ENCODE results near the gene HLA-DPA1. TPM values are rescaled to one million over a fixed set of nuclear protein-coding genes. Genes with fewer than 3 reads are reported as not detected.

HLA-DPA1 gene
- total RNA-seq, 1 experiment from 2014 or later, result 46.4 TPM

DNA sequence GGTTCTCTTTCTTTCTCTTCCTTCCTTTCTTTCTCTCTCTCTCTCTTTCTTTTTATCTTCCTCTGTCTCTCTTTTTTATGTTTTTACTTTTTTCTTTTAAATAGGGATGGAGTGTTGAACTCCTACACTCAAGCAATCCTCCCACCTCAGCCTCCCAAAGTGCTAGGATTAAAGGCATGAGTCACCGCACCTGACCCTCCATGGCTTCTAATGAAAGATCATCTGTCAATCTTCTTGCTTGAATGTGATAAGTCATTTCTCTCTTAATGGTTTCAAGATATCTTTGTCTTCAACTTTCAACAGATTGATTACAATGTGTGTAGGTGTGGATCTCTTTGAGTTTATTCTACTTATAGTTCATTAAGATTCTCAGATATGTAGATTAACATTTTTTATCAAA is 38.9 kb downstream of the HLA-DPA1 start:
- Mint-ChIP-seq H3K9me3 (ENCODE audit: low read depth, unreplicated experiment) (peaks cover 3% of the 10 kb centered on the region), H3K27me3 (ENCODE audit: unreplicated experiment) (peaks cover 86% of the 10 kb centered on the region), H3K36me3 (ENCODE audit: insufficient read depth, unreplicated experiment) (no peaks in the 10 kb centered on the region), H3K27ac (ENCODE audit: unreplicated experiment) (no peak overlapping the region), H3K4me1 (ENCODE audit: low read depth, unreplicated experiment) (peaks cover 7% of the 10 kb centered on the region), H3K4me3 (ENCODE audit: low read depth, unreplicated experiment) (no peak overlapping the region)
- BruUV-seq (replicated peaks), result no TSS peak
- DNase-seq, result no peak
- intact Hi-C loops (cut with micrococcal nuclease; ENCODE audit: unreplicated experiment), result no loop called here
- TF ChIP-seq, protein P1, sequence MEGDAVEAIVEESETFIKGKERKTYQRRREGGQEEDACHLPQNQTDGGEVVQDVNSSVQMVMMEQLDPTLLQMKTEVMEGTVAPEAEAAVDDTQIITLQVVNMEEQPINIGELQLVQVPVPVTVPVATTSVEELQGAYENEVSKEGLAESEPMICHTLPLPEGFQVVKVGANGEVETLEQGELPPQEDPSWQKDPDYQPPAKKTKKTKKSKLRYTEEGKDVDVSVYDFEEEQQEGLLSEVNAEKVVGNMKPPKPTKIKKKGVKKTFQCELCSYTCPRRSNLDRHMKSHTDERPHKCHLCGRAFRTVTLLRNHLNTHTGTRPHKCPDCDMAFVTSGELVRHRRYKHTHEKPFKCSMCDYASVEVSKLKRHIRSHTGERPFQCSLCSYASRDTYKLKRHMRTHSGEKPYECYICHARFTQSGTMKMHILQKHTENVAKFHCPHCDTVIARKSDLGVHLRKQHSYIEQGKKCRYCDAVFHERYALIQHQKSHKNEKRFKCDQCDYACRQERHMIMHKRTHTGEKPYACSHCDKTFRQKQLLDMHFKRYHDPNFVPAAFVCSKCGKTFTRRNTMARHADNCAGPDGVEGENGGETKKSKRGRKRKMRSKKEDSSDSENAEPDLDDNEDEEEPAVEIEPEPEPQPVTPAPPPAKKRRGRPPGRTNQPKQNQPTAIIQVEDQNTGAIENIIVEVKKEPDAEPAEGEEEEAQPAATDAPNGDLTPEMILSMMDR (IDR thresholded peaks at IDR 0.05; ENCODE audit: unreplicated experiment), result no peak
- CTCF ChIA-PET, result no interaction called here

GRCh38 chr6:33030245-33030644 is 43.2 kb downstream of the HLA-DPA1 start:
- H3K27ac Mint-ChIP-seq (ENCODE audit: unreplicated experiment), result no peak overlapping the region
- H3K4me3 Mint-ChIP-seq (ENCODE audit: low read depth, unreplicated experiment), result no peak overlapping the region
- CTCF ChIA-PET, result no interaction called here
- H3K4me1 Mint-ChIP-seq (ENCODE audit: low read depth, unreplicated experiment), result peaks cover 20% of the 10 kb centered on the region
- TF ChIP-seq, protein P1 (IDR thresholded peaks at IDR 0.05; ENCODE audit: unreplicated experiment), result no peak
- peaks cover 2% of the 10 kb centered on the region for H3K9me3 Mint-ChIP-seq (ENCODE audit: low read depth, unreplicated experiment)
- no peaks in the 10 kb centered on the region for H3K36me3 Mint-ChIP-seq (ENCODE audit: insufficient read depth, unreplicated experiment)
- DNase-seq, result no peak
- BruUV-seq (replicated peaks), result no TSS peak
- H3K27me3 Mint-ChIP-seq (ENCODE audit: unreplicated experiment), result peaks cover 73% of the 10 kb centered on the region
- intact Hi-C loops (cut with micrococcal nuclease; ENCODE audit: unreplicated experiment), result no loop called here

GRCh38 chr6:33029328-33030184 is 43.9 kb downstream of the HLA-DPA1 start:
- CTCF ChIA-PET, result interaction anchor here (0.9 to 1.2 kb wide), 3 partner anchors 9 to 58 kb away, joined by 3 to 4 read pairs (median 4); no protein-coding TSS in a partner anchor
- Mint-ChIP-seq H3K27ac (ENCODE audit: unreplicated experiment) (no peak overlapping the region), H3K27me3 (ENCODE audit: unreplicated experiment) (peaks cover 66% of the 10 kb centered on the region), H3K9me3 (ENCODE audit: low read depth, unreplicated experiment) (peaks cover 2% of the 10 kb centered on the region), H3K4me3 (ENCODE audit: low read depth, unreplicated experiment) (no peak overlapping the region), H3K4me1 (ENCODE audit: low read depth, unreplicated experiment) (peaks cover 20% of the 10 kb centered on the region), H3K36me3 (ENCODE audit: insufficient read depth, unreplicated experiment) (no peaks in the 10 kb centered on the region)
- intact Hi-C loops (cut with micrococcal nuclease; ENCODE audit: unreplicated experiment), result no loop called here
- DNase-seq, result no peak
- no TSS peak for BruUV-seq (replicated peaks)
- TF ChIP-seq, protein P1 (IDR thresholded peaks at IDR 0.05; ENCODE audit: unreplicated experiment), result no peak

DNA sequence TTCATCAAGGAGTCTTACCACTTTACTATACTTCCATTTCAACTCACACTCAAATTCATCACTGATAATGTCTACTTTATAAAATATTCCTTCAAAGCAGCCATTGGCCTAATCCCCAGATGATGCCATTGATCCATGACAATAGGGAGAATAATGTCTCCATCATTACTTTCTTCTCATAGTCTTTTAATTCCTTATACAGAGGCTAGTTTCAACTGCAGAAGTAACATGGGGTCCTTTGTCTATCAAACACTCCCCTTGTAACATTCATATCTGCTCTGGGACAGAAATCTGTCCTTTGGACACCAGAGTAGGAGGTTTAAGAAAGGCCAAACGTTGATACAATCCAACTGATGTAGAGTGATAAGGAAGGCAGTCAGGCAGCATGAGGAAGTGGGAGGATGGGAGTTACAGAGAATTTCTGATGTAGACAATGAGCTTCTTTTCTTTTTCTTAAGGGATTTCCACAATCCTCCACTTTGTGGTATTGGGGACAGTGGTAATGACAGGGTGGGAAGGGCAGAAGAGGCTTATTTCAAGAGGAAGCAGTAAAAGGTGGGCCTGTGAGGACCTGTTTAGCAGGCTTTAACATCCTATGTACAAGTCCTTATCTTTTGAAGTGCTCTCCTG is 45.1 kb downstream of the HLA-DPA1 start:
- peaks cover 20% of the 10 kb centered on the region for H3K4me1 Mint-ChIP-seq (ENCODE audit: low read depth, unreplicated experiment)

More for the DNA sequence above, 45.1 kb downstream of the HLA-DPA1 start:
- H3K36me3 Mint-ChIP-seq (ENCODE audit: insufficient read depth, unreplicated experiment), result no peaks in the 10 kb centered on the region
- no peak overlapping the region for H3K4me3 Mint-ChIP-seq (ENCODE audit: low read depth, unreplicated experiment)
- TF ChIP-seq, protein P1 (IDR thresholded peaks at IDR 0.05; ENCODE audit: unreplicated experiment), result no peak
- no peak for DNase-seq
- H3K27me3 Mint-ChIP-seq (ENCODE audit: unreplicated experiment), result peaks cover 54% of the 10 kb centered on the region
- no TSS peak for BruUV-seq (replicated peaks)
- intact Hi-C loops (cut with micrococcal nuclease; ENCODE audit: unreplicated experiment), result no loop called here
- H3K27ac Mint-ChIP-seq (ENCODE audit: unreplicated experiment), result no peak overlapping the region
- CTCF ChIA-PET, result interaction anchor here (0.5 to 1.2 kb wide), 2 partner anchors 57 to 218 kb away, joined by 3 read pairs; no protein-coding TSS in a partner anchor
- H3K9me3 Mint-ChIP-seq (ENCODE audit: low read depth, unreplicated experiment), result no peaks in the 10 kb centered on the region

All from Calu3 (cell line).